Activated B cell treated with CpG ODN at 0.5 μM for 24 hours (primary cell): Measurements from ENCODE around the gene ETS1. TPM values are rescaled to one million over a fixed set of nuclear protein-coding genes. Genes with fewer than 3 reads are reported as not detected.

ENCODE experiments used
- ATAC-seq: fragments of 200-7000 bp; cut with Tn5 transposase; one replicate; pipeline ENCODE4 v1.10.0; 2021; ENCODE audit warnings: low read depth, mild to moderate bottlenecking, moderate library complexity
- CTCF ChIA-PET: fragments of 350-600 bp; sonication (Branson Sonifier 250); formaldehyde crosslinking; loops from one replicate; lab custom pipeline; 2021; ENCODE audit warnings: antibody characterized with exemption; lab: Charles Lee
- POLR2A ChIA-PET: fragments of 350-600 bp; sonication (Branson Sonifier 250); formaldehyde crosslinking; loops from one replicate; lab custom pipeline; 2021; ENCODE audit warnings: antibody characterized with exemption; lab: Charles Lee
- DNase-seq: peaks from one replicate; pipeline ENCODE4 v3.0.0; 2022
- H3K27ac Mint-ChIP-seq: one replicate; pipeline ENCODE4 v1.8.0; 2020; ENCODE audit warnings: mixed read lengths
- H3K27me3 Mint-ChIP-seq: one replicate; pipeline ENCODE4 v1.8.0; 2021; ENCODE audit warnings: mixed read lengths
- H3K36me3 Mint-ChIP-seq: one replicate; pipeline ENCODE4 v1.8.0; 2021; ENCODE audit warnings: low read depth, mixed read lengths
- H3K4me1 Mint-ChIP-seq: one replicate; pipeline ENCODE4 v1.8.0; 2021; ENCODE audit warnings: mixed read lengths
- H3K4me3 Mint-ChIP-seq: one replicate; pipeline ENCODE4 v1.8.0; 2020; ENCODE audit warnings: mild to moderate bottlenecking, mixed read lengths
- H3K9me3 Mint-ChIP-seq: one replicate; pipeline ENCODE4 v1.8.0; 2020; ENCODE audit warnings: mixed read lengths
- CTCF ChIP-seq: fragments of 200-600 bp; IDR thresholded peaks from one replicate; pipeline ENCODE4 v1.8.0; 2022; ENCODE audit warnings: antibody characterized with exemption, mild to moderate bottlenecking
- intact Hi-C: fragments of 100-400 bp; cut with micrococcal nuclease; formaldehyde crosslinking; loops from one replicate; pipeline ENCODE4 v1.15.1; 2024
- total RNA-seq: library from RNA; stranded (reverse); gene quantifications from 2 replicates; pipeline ENCODE4 v1.2.3, GENCODE V29; 2022

The ETS1 gene
- total RNA-seq, 1 donor from 2014 or later = 301 TPM

GRCh38 chr11:128456566-128457268 is 130.6 kb downstream of the ETS1 start:
- Mint-ChIP-seq H3K4me3 (no peak overlapping the region), H3K9me3 (no peaks in the 10 kb centered on the region), H3K4me1 (peaks cover 46% of the 10 kb centered on the region), H3K36me3 (peaks cover 69% of the 10 kb centered on the region), H3K27me3 (no peaks in the 10 kb centered on the region), H3K27ac (peak overlapping the region; percentile 66)
- intact Hi-C loops = no loop called here
- CTCF ChIA-PET = interaction anchor here (1.4 kb wide), 1 partner anchor 166 kb away, joined by 3 read pairs; no protein-coding TSS in a partner anchor
- ATAC-seq (no peak), DNase-seq (no peak)
- no peak for TF ChIP-seq CTCF
- POLR2A ChIA-PET = interaction anchor here (0.5 to 1.5 kb wide), 2 partner anchors 10 to 11 kb away, joined by 4 to 6 read pairs; no protein-coding TSS in a partner anchor

- Mint-ChIP-seq H3K4me3 (no peak overlapping the region), H3K27me3 (no peaks in the 10 kb centered on the region), H3K9me3 (no peaks in the 10 kb centered on the region), H3K36me3 (peaks cover 60% of the 10 kb centered on the region), H3K4me1 (peaks cover 54% of the 10 kb centered on the region), H3K27ac (peak overlapping the region; percentile 24)
- POLR2A ChIA-PET = no interaction called here
- no peak for TF ChIP-seq CTCF
- DNase-seq (no peak), ATAC-seq (no peak)
- intact Hi-C loops = no loop called here
- CTCF ChIA-PET = interaction anchor here (1.0 to 1.1 kb wide), 2 partner anchors 165 to 176 kb away, joined by 3 to 6 read pairs; no protein-coding TSS in a partner anchor
Observed at GRCh38 chr11:128455766-128456165, 131.6 kb downstream of the ETS1 start.

GRCh38 chr11:128453444-128454336 is 133.7 kb downstream of the ETS1 start:
- Mint-ChIP-seq H3K36me3 (peaks cover 41% of the 10 kb centered on the region), H3K4me1 (peaks cover 53% of the 10 kb centered on the region), H3K27ac (peak overlapping the region; percentile 54), H3K4me3 (no peak overlapping the region), H3K9me3 (no peaks in the 10 kb centered on the region), H3K27me3 (no peaks in the 10 kb centered on the region)
- no peak for TF ChIP-seq CTCF
- CTCF ChIA-PET = no interaction called here
- no peak for DNase-seq
- POLR2A ChIA-PET = interaction anchor here (1.2 to 2.7 kb wide), 2 partner anchors 15 to 55 kb away, joined by 3 to 14 read pairs; no protein-coding TSS in a partner anchor
- ATAC-seq = no peak
- intact Hi-C loops = loop anchor here (2.0 kb wide), 1 partner anchor 15 kb away; no protein-coding TSS in a partner anchor

- H3K4me3 Mint-ChIP-seq = peak overlapping the region; percentile 46
- TF ChIP-seq CTCF = no peak
- H3K9me3 Mint-ChIP-seq = no peaks in the 10 kb centered on the region
- H3K36me3 Mint-ChIP-seq = peaks cover 23% of the 10 kb centered on the region
- ATAC-seq (peak; percentile 56), DNase-seq (no peak)
- H3K27ac Mint-ChIP-seq = peak overlapping the region; percentile 63
- H3K27me3 Mint-ChIP-seq = no peaks in the 10 kb centered on the region
- ChIA-PET POLR2A (interaction anchor here (0.6 to 2.7 kb wide), 7 partner anchors 17 to 161 kb away, joined by 3 to 14 read pairs (median 3); no protein-coding TSS in a partner anchor), CTCF (interaction anchor here (1.1 kb wide), 1 partner anchor 182 kb away, joined by 3 read pairs; no protein-coding TSS in a partner anchor)
- intact Hi-C loops = loop anchor here (2.0 kb wide), 1 partner anchor 17 kb away; no protein-coding TSS in a partner anchor
- peaks cover 50% of the 10 kb centered on the region for H3K4me1 Mint-ChIP-seq
Observed at GRCh38 chr11:128451652-128452470, 135.5 kb downstream of the ETS1 start.
